Measurements from ENCODE around the gene PCDHB1. TPM values are rescaled to one million over a fixed set of nuclear protein-coding genes. Genes with fewer than 3 reads are reported as not detected.

Gene PCDHB1
- total RNA-seq, 2 experiments from 2014 or later, result not detected

DNA sequence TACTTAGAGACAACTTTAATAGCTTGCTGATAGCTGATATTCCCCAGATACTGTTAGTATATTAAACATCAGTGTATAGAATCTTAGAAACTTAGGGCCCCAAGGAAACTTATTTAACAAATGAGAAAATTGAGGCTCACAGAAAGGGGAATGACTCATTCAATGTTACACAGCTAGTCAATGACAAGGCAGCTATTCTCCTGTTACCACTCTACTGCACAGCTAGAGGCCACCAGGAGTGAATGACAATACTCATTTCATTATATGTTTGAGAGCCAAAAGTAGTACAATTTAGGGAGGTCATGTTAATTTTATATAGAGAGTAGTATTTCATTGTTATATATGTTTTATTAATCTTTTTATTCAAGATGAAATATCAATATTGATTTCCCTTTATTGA is 33.2 kb upstream of the PCDHB1 start:
- Histone ChIP-seq H3K4me3 (ENCODE audit: low read depth, low read length, poor library complexity, severe bottlenecking) (no peak overlapping the region), H3K79me2 (ENCODE audit: insufficient read depth, low read depth, low read length) (no peaks in the 10 kb centered on the region), H4K20me1 (ENCODE audit: insufficient read depth, low read length) (no peaks in the 10 kb centered on the region), H3K4me2 (ENCODE audit: low read length) (no peak overlapping the region), H3K27ac (ENCODE audit: low read depth, low read length, poor library complexity, severe bottlenecking) (no peak overlapping the region), H3K36me3 (ENCODE audit: insufficient read depth, low read length) (no peaks in the 10 kb centered on the region), H3K4me1 (ENCODE audit: insufficient read depth, low read length, poor library complexity, severe bottlenecking) (no peaks in the 10 kb centered on the region), H2AFZ (ENCODE audit: low read length) (no peak overlapping the region), H3K9me3 (ENCODE audit: low read length) (no peaks in the 10 kb centered on the region), H3K9me2 (ENCODE audit: insufficient read depth, low read length) (no peaks in the 10 kb centered on the region)
- no TSS peak for BruUV-seq (replicated peaks)
- CTCF ChIA-PET (ENCODE audit: unreplicated experiment), result no interaction called here
- DNase-seq (ENCODE audit: low spot score), result no peak
- TF ChIP-seq, protein P1, sequence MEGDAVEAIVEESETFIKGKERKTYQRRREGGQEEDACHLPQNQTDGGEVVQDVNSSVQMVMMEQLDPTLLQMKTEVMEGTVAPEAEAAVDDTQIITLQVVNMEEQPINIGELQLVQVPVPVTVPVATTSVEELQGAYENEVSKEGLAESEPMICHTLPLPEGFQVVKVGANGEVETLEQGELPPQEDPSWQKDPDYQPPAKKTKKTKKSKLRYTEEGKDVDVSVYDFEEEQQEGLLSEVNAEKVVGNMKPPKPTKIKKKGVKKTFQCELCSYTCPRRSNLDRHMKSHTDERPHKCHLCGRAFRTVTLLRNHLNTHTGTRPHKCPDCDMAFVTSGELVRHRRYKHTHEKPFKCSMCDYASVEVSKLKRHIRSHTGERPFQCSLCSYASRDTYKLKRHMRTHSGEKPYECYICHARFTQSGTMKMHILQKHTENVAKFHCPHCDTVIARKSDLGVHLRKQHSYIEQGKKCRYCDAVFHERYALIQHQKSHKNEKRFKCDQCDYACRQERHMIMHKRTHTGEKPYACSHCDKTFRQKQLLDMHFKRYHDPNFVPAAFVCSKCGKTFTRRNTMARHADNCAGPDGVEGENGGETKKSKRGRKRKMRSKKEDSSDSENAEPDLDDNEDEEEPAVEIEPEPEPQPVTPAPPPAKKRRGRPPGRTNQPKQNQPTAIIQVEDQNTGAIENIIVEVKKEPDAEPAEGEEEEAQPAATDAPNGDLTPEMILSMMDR (conservative IDR thresholded peaks at IDR 0.05; ENCODE audit: low read length), result no peak
- TF ChIP-seq EZH2phosphoT487 (IDR thresholded peaks at IDR 0.05; ENCODE audit: borderline replicate concordance, low read depth, low read length), result no peak
- POLR2A ChIA-PET, result interaction anchor here (0.6 to 1.0 kb wide), 3 partner anchors 15 to 1763 kb away, joined by 3 read pairs; no protein-coding TSS in a partner anchor
- intact Hi-C loops (cut with micrococcal nuclease; ENCODE audit: unreplicated experiment), result no loop called here

- no peak for DNase-seq (ENCODE audit: low spot score)
- Histone ChIP-seq H3K4me3 (ENCODE audit: low read depth, low read length, poor library complexity, severe bottlenecking) (no peak overlapping the region), H3K27ac (ENCODE audit: low read depth, low read length, poor library complexity, severe bottlenecking) (no peak overlapping the region), H3K4me1 (ENCODE audit: insufficient read depth, low read length, poor library complexity, severe bottlenecking) (no peaks in the 10 kb centered on the region), H3K9me2 (ENCODE audit: insufficient read depth, low read length) (no peaks in the 10 kb centered on the region), H3K9me3 (ENCODE audit: low read length) (no peaks in the 10 kb centered on the region), H3K4me2 (ENCODE audit: low read length) (no peak overlapping the region), H4K20me1 (ENCODE audit: insufficient read depth, low read length) (no peaks in the 10 kb centered on the region), H2AFZ (ENCODE audit: low read length) (no peak overlapping the region), H3K36me3 (ENCODE audit: insufficient read depth, low read length) (no peaks in the 10 kb centered on the region), H3K79me2 (ENCODE audit: insufficient read depth, low read depth, low read length) (no peaks in the 10 kb centered on the region)
- CTCF ChIA-PET (ENCODE audit: unreplicated experiment), result no interaction called here
- POLR2A ChIA-PET, result no interaction called here
- no TSS peak for BruUV-seq (replicated peaks)
- TF ChIP-seq, protein P1 (conservative IDR thresholded peaks at IDR 0.05; ENCODE audit: low read length), result no peak
- no peak for TF ChIP-seq EZH2phosphoT487 (IDR thresholded peaks at IDR 0.05; ENCODE audit: borderline replicate concordance, low read depth, low read length)
- intact Hi-C loops (cut with micrococcal nuclease; ENCODE audit: unreplicated experiment), result no loop called here
These were observed 28.8 kb upstream of the PCDHB1 start for GRCh38 chr5:141022384-141022783.

- ChIA-PET POLR2A (no interaction called here), CTCF (ENCODE audit: unreplicated experiment) (no interaction called here)
- no TSS peak for BruUV-seq (replicated peaks)
- H3K4me3 ChIP-seq (ENCODE audit: low read depth, low read length, poor library complexity, severe bottlenecking), result no peak overlapping the region
- H3K27ac ChIP-seq (ENCODE audit: low read depth, low read length, poor library complexity, severe bottlenecking), result no peak overlapping the region
- H3K9me2 ChIP-seq (ENCODE audit: insufficient read depth, low read length), result no peaks in the 10 kb centered on the region
- intact Hi-C loops (cut with micrococcal nuclease; ENCODE audit: unreplicated experiment), result no loop called here
- H3K4me2 ChIP-seq (ENCODE audit: low read length), result no peak overlapping the region
- no peaks in the 10 kb centered on the region for H4K20me1 ChIP-seq (ENCODE audit: insufficient read depth, low read length)
- H3K79me2 ChIP-seq (ENCODE audit: insufficient read depth, low read depth, low read length), result no peaks in the 10 kb centered on the region
- TF ChIP-seq, protein P1 (conservative IDR thresholded peaks at IDR 0.05; ENCODE audit: low read length), result no peak
- TF ChIP-seq EZH2phosphoT487 (IDR thresholded peaks at IDR 0.05; ENCODE audit: borderline replicate concordance, low read depth, low read length), result no peak
- H3K4me1 ChIP-seq (ENCODE audit: insufficient read depth, low read length, poor library complexity, severe bottlenecking), result no peaks in the 10 kb centered on the region
- H3K36me3 ChIP-seq (ENCODE audit: insufficient read depth, low read length), result no peaks in the 10 kb centered on the region
- no peaks in the 10 kb centered on the region for H3K9me3 ChIP-seq (ENCODE audit: low read length)
- DNase-seq (ENCODE audit: low spot score), result no peak
- no peak overlapping the region for H2AFZ ChIP-seq (ENCODE audit: low read length)
These were observed 20.2 kb upstream of the PCDHB1 start for GRCh38 chr5:141031006-141031405.

Data from OCI-LY7 (cell line).